K562 (cell line): ENCODE data around the gene LRRC74B. TPM values are rescaled to one million over a fixed set of nuclear protein-coding genes. Genes with fewer than 3 reads are reported as not detected.

ENCODE experiments used
- DDX20 ChIP-seq: fragments of 450-650 bp; IDR thresholded peaks from 2 replicates; pipeline ENCODE4 v1.6.1; 2016; ENCODE audit warnings: missing genetic modification characterization, low read depth, mild to moderate bottlenecking, missing compliant biosample characterization, moderate library complexity
- SETDB1 ChIP-seq: IDR thresholded peaks from one replicate; pipeline ENCODE4 v1.6.1; 2012; ENCODE audit warnings: low read length, control low read depth, inconsistent platforms
- TBP ChIP-seq: optimal IDR thresholded peaks from 2 replicates; pipeline ENCODE3; 2011; ENCODE audit warnings: low read depth, low read length, improper control_type of control experiment
- TCFL5 ChIP-seq: fragments of 250-450 bp; sonication (Bioruptor Pico); conservative IDR thresholded peaks from 2 replicates; pipeline ENCODE4 v1.6.1; 2021; ENCODE audit warnings: mild to moderate bottlenecking, moderate library complexity, matching md5 sums
- THRA ChIP-seq: fragments of 450-650 bp; IDR thresholded peaks from 2 replicates; pipeline ENCODE4 v1.6.1; 2017; ENCODE audit warnings: mild to moderate bottlenecking, moderate library complexity
- U2AF2 ChIP-seq: fragments of 200-400 bp; formaldehyde crosslinking; optimal IDR thresholded peaks from 2 replicates; pipeline ENCODE3; 2017; ENCODE audit warnings: low read depth, mild to moderate bottlenecking, low read length
- ZBTB2 ChIP-seq: fragments of 450-650 bp; IDR thresholded peaks from 2 replicates; pipeline ENCODE4 v1.6.1; 2016; ENCODE audit warnings: antibody characterized with exemption
- ZFP1 ChIP-seq: fragments of 450-650 bp; formaldehyde crosslinking; IDR thresholded peaks from 2 replicates; pipeline ENCODE4 v1.4.0; 2020; ENCODE audit warnings: mild to moderate bottlenecking, mixed read lengths
- ZFP30 ChIP-seq: fragments of 250-450 bp; sonication (Bioruptor Pico); IDR thresholded peaks from 2 replicates; pipeline ENCODE4 v1.8.0; 2022; ENCODE audit warnings: moderate library complexity, mild to moderate bottlenecking, inconsistent platforms, borderline replicate concordance
- ZKSCAN1 ChIP-seq: fragments of 150-350 bp; IDR thresholded peaks from 2 replicates; pipeline ENCODE4 v1.6.1; 2016; ENCODE audit warnings: low read depth, low read length
- ZNF395 ChIP-seq: fragments of 200-800 bp; sonication (Bioruptor generic); IDR thresholded peaks from 2 replicates; pipeline ENCODE4 v1.6.1; 2017; ENCODE audit warnings: missing genetic modification characterization, missing compliant biosample characterization
- ZNF57 ChIP-seq: fragments of 450-650 bp; formaldehyde crosslinking; IDR thresholded peaks from 2 replicates; pipeline ENCODE4 v1.4.0; 2020; ENCODE audit warnings: mild to moderate bottlenecking, moderate library complexity
- ZNF766 ChIP-seq: fragments of 200-800 bp; sonication (Bioruptor generic); conservative IDR thresholded peaks from 2 replicates; pipeline ENCODE4 v1.6.1; 2016; ENCODE audit warnings: missing genetic modification characterization, missing compliant biosample characterization
- polyA plus RNA-seq, 8 experiments: library from polyadenylated mRNA; depleted of rRNA in 4 of 8; stranded (reverse) in 5 of 8; unstranded in 3 of 8; fragments of >200 nt; fragmentation: Nextera tagmentation in 2 of 8; fragmentation: Illumina TruSeq in 1 of 8; extraction: Ambion mirVana in 2 of 8; extraction: Trizol in 1 of 8; gene quantifications; 2 replicates each; pipeline versions ENCODE4 v1.2.1 to v1.2.3, GENCODE V29; 2011 to 2014; ENCODE audit warnings: inconsistent platforms in 1 of 8, missing spikeins in 1 of 8
- total RNA-seq, 7 experiments: library from RNA; depleted of rRNA in 6 of 7; stranded (reverse); fragments of >200 nt in 6 of 7; fragmentation: Illumina TruSeq in 2 of 7; extraction: Trizol in 2 of 7; gene quantifications; 2 replicates each; pipeline versions ENCODE4 v1.2.1 to v1.2.3, GENCODE V29; 2011 to 2021; ENCODE audit warnings: low replicate concordance in 1 of 7
- TF ChIP-seq, protein P1 (sequence below), 2 experiments: fragments of 450-650 bp; IDR thresholded peaks; 2 replicates each; pipeline ENCODE4 v1.6.1; 2016; ENCODE audit warnings: mild to moderate bottlenecking in 2 of 2, borderline replicate concordance in 1 of 2, low read depth in 1 of 2, moderate library complexity in 1 of 2

The LRRC74B gene
- total and polyA plus RNA-seq, 9 of the 15 experiments (the other 6 are each of a cell fraction or from before 2014, with no cell fraction given), result not detected

GRCh38 chr22:20999350-21000206 is 46.2 kb upstream of the LRRC74B start (continued):
- no peak for TF ChIP-seq U2AF2
- TF ChIP-seq TBP, result no peak
- TF ChIP-seq ZNF57 (CRISPR knock-in tag), result no peak
- TF ChIP-seq THRA, result no peak
- 0 out of 2 replicates have a peak, but pooled peaks have one; percentile 6 for TF ChIP-seq ZFP1 (CRISPR knock-in tag)
- peak; percentile 55 for TF ChIP-seq SETDB1
- TF ChIP-seq ZNF766 (CRISPR knock-in tag), result no peak
- TF ChIP-seq, protein P1, sequence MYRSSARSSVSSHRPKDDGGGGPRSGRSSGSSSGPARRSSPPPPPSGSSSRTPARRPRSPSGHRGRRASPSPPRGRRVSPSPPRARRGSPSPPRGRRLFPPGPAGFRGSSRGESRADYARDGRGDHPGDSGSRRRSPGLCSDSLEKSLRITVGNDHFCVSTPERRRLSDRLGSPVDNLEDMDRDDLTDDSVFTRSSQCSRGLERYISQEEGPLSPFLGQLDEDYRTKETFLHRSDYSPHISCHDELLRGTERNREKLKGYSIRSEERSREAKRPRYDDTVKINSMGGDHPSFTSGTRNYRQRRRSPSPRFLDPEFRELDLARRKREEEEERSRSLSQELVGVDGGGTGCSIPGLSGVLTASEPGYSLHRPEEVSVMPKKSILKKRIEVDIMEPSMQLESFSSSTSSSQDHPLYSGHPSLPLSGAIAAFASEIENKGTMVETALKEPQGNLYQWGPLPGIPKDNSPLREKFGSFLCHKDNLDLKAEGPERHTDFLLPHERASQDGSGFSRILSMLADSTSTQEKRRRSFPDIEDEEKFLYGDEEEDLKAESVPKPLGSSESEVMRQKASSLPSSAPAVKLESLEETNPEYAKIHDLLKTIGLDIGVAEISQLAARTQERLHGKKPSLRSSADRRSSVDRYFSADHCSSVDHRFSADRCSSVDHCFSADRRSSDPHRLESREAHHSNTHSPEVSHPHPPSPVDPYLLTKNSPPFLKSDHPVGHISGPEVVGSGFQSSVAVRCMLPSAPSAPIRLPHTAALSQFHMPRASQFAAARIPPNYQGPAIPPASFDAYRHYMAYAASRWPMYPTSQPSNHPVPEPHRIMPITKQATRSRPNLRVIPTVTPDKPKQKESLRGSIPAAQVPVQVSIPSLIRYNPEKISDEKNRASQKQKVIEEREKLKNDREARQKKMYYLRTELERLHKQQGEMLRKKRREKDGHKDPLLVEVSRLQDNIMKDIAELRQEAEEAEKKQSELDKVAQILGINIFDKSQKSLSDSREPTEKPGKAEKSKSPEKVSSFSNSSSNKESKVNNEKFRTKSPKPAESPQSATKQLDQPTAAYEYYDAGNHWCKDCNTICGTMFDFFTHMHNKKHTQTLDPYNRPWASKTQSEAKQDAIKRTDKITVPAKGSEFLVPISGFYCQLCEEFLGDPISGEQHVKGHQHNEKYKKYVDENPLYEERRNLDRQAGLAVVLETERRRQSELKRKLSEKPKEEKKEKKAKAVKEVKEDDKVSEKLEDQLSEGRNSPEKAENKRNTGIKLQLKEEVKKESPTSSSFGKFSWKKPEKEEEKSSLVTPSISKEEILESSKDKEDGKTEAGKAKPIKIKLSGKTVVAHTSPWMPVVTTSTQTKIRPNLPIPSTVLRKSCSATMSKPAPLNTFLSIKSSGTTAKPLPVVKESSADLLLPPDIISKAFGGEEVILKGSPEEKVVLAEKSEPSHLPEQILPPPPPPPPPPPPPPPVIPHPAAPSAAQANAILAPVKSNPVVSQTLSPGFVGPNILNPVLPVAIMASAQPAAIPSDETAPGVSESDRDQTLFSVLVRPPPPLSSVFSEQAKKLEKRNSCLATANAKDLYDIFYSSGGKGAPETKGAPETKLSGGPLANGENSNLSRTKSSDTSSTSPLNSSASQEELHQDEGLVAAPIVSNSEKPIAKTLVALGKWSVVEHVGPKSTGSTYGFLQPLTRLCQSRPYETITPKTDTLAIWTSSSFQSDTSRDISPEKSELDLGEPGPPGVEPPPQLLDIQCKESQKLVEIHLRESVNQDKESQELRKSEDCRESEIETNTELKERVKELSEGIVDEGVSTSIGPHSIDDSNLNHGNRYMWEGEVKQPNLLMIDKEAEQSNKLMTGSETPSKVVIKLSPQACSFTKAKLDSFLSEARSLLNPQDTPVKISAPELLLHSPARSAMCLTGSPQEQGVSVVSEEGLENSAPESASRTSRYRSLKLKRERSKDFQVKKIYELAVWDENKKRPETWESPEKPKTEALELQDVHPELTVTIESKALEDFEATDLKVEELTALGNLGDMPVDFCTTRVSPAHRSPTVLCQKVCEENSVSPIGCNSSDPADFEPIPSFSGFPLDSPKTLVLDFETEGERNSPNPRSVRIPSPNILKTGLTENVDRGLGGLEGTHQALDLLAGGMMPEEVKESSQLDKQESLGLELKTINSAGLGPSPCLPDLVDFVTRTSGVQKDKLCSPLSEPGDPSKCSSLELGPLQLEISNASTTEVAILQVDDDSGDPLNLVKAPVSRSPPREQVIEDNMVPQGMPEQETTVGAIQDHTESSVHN (IDR thresholded peaks at IDR 0.05; ENCODE audit: borderline replicate concordance in 1 of 2, low read depth in 1 of 2), result no peak
- TF ChIP-seq ZFP30 (CRISPR knock-in tag), result no peak
- no peak for TF ChIP-seq ZBTB2
- TF ChIP-seq DDX20 (tag), result no peak
- TF ChIP-seq TCFL5 (CRISPR knock-in tag), result no peak
- TF ChIP-seq ZNF395 (CRISPR knock-in tag), result no peak
- TF ChIP-seq ZKSCAN1, result no peak
